Left ventricle myocardium superior (tissue), 1 donor: ENCODE results near the gene ODF2. TPM values are rescaled to one million over a fixed set of nuclear protein-coding genes. Genes with fewer than 3 reads are reported as not detected.
A peak's percentile ranks its signal among the peaks of the same experiment; 100 is the strongest.
"Not testable (repeated sequence)": the region's sequence is repeated elsewhere in the genome, so short reads cannot be mapped to it uniquely, and the experiment has no call there.

Source experiments
- ATAC-seq: fragments of 200-7000 bp; cut with Tn5 transposase; one replicate; pipeline ENCODE4 v1.9.1; 2020; ENCODE audit warnings: mild to moderate bottlenecking, moderate library complexity
- DNase-seq: peaks from one replicate; pipeline ENCODE4 v3.0.0-alpha.2; 2020
- intact Hi-C: fragments of 100-400 bp; cut with micrococcal nuclease; formaldehyde crosslinking; loops from one replicate; pipeline ENCODE4 v1.11.0; 2022
- long read RNA-seq: library from polyadenylated mRNA; unstranded; transcript quantifications from one replicate; pipeline ENCODE4 v2.0.0, GENCODE V29; 2021
- total RNA-seq: library from RNA; stranded (reverse); fragmentation: NEBNext Ultra II Directional; extraction: Animal tissue kit (Norgen Biotek cat#: 25700); gene quantifications from one replicate; pipeline ENCODE4 v1.2.1, GENCODE V29; 2021
- donor health status: DM: no; HTN: yes; CAD: no; lungs with severe emphysema.

Gene ODF2
- total RNA-seq = 15.3 TPM
- long read RNA-seq, transcript ODF2-201 (21 exons, 3,899 nt) = major isoform, 9 of 24 reads
- long read RNA-seq, partial matches to known transcripts = 9 of 24 reads
- long read RNA-seq, other reads (novel, unspliced or antisense) = 5 of 24 reads

- intact Hi-C loops = no loop called here
- ATAC-seq (peak; percentile 94), DNase-seq (peak; percentile 99)
Observed at GRCh38 chr9:128455849-128456612, at the start of gene ODF2. ODF2 (plus strand) TSS chr9:128456006; CDS start chr9:128456092, 86 bp downstream.

DNA sequence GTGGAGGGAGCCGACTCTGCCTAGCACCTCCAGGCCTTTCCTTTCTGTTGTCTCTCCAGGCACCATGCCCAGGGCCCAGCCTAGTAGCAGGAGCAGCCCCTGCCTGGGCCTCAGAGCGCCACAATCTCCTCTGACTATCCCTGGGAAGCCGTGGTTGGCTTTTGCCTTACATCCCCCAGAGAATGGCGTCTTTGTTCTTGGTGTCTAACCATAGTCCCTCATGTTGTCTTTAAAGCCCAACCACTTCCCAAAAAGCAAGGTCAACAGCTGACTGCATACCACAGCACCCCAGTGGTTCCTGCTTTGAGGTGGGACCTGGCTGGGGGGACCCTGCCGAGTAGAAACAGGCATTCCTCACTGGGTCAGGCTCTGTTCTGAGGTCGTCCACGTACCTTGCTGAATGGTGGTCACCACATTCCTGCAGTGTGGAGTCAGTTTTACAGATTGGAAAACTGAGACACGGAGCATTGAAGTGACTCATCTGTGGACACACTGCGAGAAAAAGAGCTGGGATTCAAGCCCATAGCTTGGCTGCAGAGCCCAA, 48.9 kb upstream of the ODF2 start:
- no peak for ATAC-seq
- intact Hi-C loops = no loop called here

GRCh38 chr9:128408963-128409431, 46.8 kb upstream of the ODF2 start:
- intact Hi-C loops = no loop called here
- DNase-seq (no peak), ATAC-seq (no peak)

More for the DNA sequence above, 48.9 kb upstream of the ODF2 start:
- no peak for DNase-seq

DNA sequence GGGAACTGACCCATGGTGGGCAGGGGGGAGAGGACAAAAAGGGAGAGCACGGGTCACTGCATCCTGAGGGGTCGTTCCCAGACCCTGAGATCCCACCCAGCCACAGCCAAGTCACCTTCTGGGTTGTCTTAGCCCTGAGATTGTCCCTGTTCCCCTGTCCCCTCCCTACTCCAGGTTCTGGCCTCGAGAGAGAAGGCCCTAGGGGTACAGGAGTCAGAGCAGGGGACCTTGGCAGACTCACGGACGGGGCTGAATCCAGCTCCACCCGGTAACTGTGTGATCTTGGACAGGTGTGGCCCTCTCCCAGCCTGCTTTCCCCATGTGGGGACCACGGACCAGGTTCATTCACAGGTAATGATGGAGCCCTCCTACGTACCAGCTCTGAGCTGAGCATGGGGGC, 46.4 kb upstream of the ODF2 start:
- ATAC-seq (no peak), DNase-seq (no peak)
- intact Hi-C loops = no loop called here

GRCh38 chr9:128409978-128410377, 45.8 kb upstream of the ODF2 start:
- no peak for ATAC-seq
- intact Hi-C loops = loop anchor here (10.0 kb wide), 1 partner anchor 45 kb away; no protein-coding TSS in a partner anchor
- DNase-seq = no peak

DNA sequence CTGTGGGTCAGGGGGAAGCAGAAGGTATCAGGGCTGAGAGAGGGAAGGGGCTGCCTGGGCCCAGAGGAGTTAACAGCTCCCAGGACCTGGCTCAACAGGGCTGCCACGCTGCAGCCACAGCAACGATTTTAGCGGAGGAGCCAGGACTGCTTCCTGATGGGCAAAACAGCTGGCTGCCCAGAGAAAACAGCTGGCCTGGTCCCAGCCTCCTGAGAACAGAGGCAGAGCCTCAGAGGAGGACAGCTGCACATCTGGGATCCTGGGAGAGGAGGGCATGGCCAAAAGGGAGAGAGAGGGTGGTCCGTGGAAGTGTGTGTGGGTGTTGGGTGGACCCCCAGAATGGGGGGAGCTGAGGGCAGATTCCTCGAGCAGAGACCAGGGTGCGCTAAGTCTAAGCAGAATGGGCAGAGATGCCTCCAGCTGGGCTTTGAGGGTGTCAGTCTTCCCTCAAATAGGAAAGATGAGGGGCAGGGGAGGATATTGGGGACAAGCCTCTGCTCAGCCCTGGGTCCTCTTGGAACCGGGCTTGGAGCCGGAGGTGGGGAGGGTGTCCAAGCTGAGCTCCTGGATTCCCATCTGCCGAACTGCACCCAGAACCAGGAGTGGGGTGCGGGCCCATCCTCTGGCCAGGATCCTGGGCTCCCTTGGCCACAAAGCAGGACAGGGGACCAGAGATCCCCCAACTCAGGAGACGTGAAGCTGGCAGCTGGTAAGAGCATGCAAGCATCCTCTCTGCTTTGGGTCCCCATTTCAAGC, 44.3 kb upstream of the ODF2 start:
- intact Hi-C loops = loop anchor here (10.0 kb wide), 1 partner anchor 47 kb away; no protein-coding TSS in a partner anchor
- no peak for DNase-seq

DNA sequence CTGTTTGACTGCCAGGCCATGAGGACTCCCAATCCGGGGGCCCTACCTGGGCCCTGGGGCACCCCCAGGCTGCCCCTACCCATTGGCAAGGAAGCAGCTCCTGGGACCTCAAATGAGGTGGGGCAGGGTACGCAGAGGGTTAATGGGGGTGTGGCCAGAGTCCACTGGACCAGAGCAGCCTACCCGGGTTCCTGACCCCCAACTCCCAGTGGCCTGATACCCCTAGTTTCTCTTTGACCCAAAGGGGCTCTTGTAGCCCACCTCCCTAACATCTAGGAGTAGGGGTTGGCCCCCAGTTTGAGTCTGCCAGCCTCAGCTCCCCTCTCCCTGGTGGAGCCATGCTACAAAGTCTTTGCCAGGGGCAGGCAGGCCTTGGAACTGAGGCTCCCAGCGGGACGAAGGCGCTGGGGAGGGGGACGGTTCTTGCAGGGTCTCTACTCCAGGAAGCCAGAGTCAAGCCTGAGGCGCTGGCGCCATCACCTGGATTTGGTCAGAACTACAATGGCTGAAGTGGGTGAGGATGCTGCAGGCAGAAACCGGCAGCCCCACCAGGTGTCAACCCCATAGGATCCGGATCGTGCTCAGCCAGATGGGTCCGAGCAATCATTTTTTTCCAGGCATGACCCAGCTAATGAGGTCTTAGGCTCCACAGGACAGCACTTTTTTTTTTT, 43.6 kb upstream of the ODF2 start:
- DNase-seq = peak; percentile 49
- ATAC-seq = peak; percentile 39
- intact Hi-C loops = loop anchor here (10.0 kb wide), 1 partner anchor 47 kb away; no protein-coding TSS in a partner anchor

More for the DNA sequence above, 44.3 kb upstream of the ODF2 start:
- no peak for ATAC-seq

GRCh38 chr9:128413728-128414127, 42.1 kb upstream of the ODF2 start:
- intact Hi-C loops = loop anchor here (10.0 kb wide), 1 partner anchor 49 kb away; no protein-coding TSS in a partner anchor
- DNase-seq, ATAC-seq: not testable (repeated sequence)

DNA sequence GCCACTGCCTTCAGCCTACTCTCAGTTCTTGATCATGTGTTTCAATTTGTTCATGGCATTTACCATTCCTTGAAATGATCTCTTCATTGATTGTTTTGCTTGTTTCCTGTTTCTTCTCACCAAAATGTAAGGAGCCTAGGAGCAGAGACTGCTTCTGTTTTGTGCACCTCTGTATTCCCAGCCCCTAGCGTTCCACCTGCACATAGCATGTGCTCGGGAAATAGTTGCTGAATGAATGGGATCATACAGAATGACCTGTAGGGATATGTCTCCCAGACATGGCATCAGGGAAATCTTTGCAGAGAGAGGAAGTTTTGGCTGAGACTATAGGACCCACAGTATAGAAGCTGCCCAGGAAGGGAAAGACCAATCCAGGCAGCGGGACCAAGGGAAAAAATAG, 41.3 kb upstream of the ODF2 start:
- ATAC-seq (no peak), DNase-seq (no peak)
- intact Hi-C loops = loop anchor here (10.0 kb wide), 1 partner anchor 50 kb away; no protein-coding TSS in a partner anchor

DNA sequence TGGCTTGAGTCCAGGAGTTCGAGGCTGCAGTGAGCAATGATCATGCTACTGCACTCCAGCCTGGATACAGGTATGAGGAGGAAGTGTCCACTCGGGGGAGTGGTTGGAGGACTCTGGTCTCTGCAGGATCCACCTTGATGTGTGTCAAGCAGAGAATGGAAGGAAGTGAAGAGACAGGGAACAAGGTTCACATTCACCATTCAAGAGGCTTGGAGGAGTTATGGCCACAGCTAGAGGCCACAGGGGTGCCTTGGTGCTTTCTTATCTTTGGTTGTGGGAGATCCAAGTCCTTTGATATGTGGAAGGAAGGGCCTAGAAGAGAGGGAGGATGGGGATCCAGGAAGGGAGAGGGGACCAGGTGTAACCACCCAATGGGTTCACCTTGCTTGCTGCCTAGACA, 40.5 kb upstream of the ODF2 start:
- ATAC-seq = no peak
- intact Hi-C loops = loop anchor here (10.0 kb wide), 1 partner anchor 50 kb away; no protein-coding TSS in a partner anchor

GRCh38 chr9:128416014-128416413, 39.8 kb upstream of the ODF2 start:
- DNase-seq (no peak), ATAC-seq (no peak)
- intact Hi-C loops = loop anchor here (10.0 kb wide), 1 partner anchor 51 kb away; no protein-coding TSS in a partner anchor

More for the DNA sequence above, 40.5 kb upstream of the ODF2 start:
- no peak for DNase-seq

DNA sequence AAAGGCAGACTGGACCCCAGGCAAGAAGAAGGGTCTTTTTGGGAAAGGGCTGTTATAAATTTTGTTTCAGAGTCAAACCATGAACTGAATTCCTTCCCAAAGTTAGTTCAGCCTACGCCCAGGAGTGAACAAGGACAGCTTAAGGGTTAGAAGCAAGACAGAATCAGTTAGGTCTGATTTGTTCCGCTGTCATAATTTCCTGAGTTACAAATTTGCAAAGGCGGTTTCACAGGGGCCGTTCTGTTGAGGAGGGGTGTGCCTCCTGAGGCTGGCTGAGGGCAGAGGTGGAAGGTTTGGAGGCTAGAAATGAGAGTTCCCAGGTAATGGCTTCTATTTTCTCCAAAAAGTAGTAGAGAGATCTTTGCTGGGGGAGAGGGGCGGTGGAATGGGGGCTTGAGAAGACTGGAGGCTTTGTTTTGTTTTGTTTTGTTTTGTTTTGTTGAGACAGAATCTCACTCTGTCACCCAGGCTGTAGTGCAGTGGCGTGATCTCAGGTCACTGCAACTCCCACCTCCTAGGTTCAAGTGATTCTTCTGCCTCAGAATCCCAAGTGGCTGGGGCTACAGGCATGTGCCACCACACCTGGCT, 39.3 kb upstream of the ODF2 start:
- intact Hi-C loops = loop anchor here (10.0 kb wide), 1 partner anchor 52 kb away; no protein-coding TSS in a partner anchor
- DNase-seq = no peak
- ATAC-seq = no peak

DNA sequence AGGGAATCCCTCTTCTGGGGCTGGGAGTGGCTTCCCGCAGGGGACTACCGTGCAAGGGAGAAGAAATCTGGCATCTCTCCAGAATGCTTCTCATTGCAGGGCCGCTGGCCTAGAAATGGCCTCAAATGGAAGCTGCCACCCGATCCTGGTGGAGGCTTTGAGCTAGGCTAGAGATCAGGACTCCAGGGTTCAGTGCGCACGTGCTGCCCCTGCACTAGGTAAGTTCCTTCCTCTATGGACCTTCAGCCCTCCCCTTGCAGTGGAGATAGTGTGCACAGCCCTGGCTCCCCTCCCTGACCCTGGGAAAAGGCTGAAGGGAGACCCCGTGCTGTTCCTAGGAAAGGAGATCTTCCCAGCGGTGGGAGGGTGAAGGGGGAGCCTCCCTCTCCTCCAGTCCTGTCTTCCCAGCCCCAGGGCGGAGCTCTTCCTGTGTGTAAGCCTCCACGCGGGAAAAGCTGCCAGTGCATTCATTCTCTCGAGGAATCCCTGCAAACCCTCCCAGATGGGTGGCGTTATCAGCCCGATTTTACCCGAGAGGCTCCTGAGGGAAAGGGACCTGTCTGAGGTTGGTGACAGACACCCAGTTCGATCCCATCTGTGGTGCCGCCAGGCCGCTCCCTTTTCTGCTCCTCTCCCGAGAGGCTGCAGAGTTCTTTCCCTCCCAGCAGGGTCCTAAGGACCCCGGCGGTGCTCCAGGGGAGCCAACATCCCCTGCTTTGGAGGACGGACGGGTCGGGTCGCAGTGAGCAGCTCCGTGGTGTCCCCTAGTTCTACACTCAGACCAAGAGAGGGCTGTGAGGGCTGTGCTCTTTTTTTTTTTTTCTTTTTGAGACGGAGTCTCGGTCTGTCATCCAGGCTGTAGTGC, 36.5 kb upstream of the ODF2 start:
- ATAC-seq (no peak), DNase-seq (no peak)
- intact Hi-C loops = loop anchor here (10.0 kb wide), 1 partner anchor 54 kb away; no protein-coding TSS in a partner anchor

GRCh38 chr9:128420060-128420650, 35.7 kb upstream of the ODF2 start:
- ATAC-seq = peak; percentile 95
- peak; percentile 90 for DNase-seq
- intact Hi-C loops = no loop called here

- ATAC-seq (peak; percentile 95), DNase-seq (peak; percentile 80)
- intact Hi-C loops = no loop called here
Observed at GRCh38 chr9:128420651-128421481, 34.9 kb upstream of the ODF2 start, which contains the start of gene CERCAM. CERCAM (plus strand) TSS chr9:128420857; CDS start chr9:128420878, 21 bp downstream.

- ATAC-seq (peak; percentile 25), DNase-seq (peak; percentile 58)
- intact Hi-C loops = no loop called here
Observed at GRCh38 chr9:128421482-128421996, 34.3 kb upstream of the ODF2 start.
